HAP-1 (cell line): ENCODE measurements around the gene AGFG1.
"Not testable (repeated sequence)": the region's sequence is repeated elsewhere in the genome, so short reads cannot be mapped to it uniquely, and the experiment has no call there.

Experiments used
- DNase-seq, 2 experiments: peaks; one replicate each; pipeline ENCODE4 v3.0.0-alpha.2; 2016 to 2020; ENCODE audit warnings: low spot score in 2 of 2
- H3K27me3 ChIP-seq: fragments of 250-450 bp; sonication (Bioruptor Pico); 2 replicates; pipeline ENCODE4 v1.5.1; 2020; ENCODE audit warnings: low read depth, mild to moderate bottlenecking, moderate library complexity
- H3K36me3 ChIP-seq: fragments of 250-450 bp; sonication (Bioruptor Pico); replicated peaks from 2 replicates; pipeline ENCODE4 v1.5.1; 2020; ENCODE audit warnings: mild to moderate bottlenecking
- H3K4me1 ChIP-seq: fragments of 250-450 bp; sonication (Bioruptor Pico); 2 replicates; pipeline ENCODE4 v1.5.1; 2020; ENCODE audit warnings: mild to moderate bottlenecking
- H3K4me3 ChIP-seq: fragments of 250-450 bp; sonication (Bioruptor Pico); 2 replicates; pipeline ENCODE4 v1.5.1; 2020; ENCODE audit warnings: mild to moderate bottlenecking, moderate library complexity
- H3K9me3 ChIP-seq: fragments of 250-450 bp; sonication (Bioruptor Pico); 2 replicates; pipeline ENCODE4 v1.5.1; 2020; ENCODE audit warnings: mild to moderate bottlenecking, moderate library complexity
- in situ Hi-C: fragments of 300-500 bp; cut with MboI; formaldehyde crosslinking; loops from 3 replicates; pipeline ENCODE4 v1.14.3; 2020; ENCODE audit warnings: low sequenced_read_pairs, inconsistent platforms, mixed read lengths

Gene AGFG1

DNA sequence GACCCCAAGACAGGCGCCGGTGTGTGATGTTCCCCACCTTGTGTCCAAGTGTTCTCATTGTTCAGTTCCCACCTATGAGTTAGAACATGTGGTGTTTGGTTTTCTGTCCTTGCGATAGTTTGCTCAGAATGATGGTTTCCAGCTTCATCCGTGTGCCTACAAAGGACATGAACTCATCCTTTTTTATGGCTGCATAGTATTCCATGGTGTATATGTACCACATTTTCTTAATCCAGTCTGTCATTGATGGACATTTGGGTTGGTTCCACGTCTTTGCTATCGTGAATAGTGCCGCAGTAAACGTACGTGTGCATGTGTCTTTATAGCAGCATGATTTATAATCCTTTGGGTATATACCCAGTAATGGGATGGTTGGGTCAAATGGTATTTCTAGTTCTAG, 68.4 kb downstream of the AGFG1 start:
- DNase-seq, in situ Hi-C loops, H3K9me3 ChIP-seq, H3K4me3 ChIP-seq, H3K27me3 ChIP-seq, H3K4me1 ChIP-seq: not testable (repeated sequence)
- peaks cover 42% of the 10 kb centered on the region for H3K36me3 ChIP-seq

DNA sequence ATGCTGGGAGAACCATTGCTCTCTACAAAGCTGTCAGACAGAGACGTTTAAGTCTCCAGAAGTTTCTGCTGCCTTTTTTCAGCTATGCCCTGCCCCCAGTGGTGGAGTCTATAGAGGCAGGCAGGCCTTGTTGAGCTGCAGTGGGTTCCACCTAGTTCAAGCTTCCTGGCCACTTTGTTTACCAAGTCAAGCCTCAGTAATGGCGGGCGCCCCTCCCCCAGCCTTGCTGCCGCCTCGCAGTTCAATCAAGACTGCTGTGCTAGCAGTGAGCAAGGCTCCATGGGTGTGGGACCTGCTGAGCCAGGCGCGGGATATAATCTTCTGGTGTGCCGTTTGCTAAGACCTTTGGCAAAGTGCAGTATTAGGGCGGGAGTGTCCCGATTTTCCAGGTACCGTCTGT, 74.0 kb downstream of the AGFG1 start:
- Histone ChIP-seq H3K9me3 (no peaks in the 10 kb centered on the region), H3K4me3 (no peak overlapping the region), H3K36me3 (peaks cover 6% of the 10 kb centered on the region), H3K4me1 (0 out of 2 replicates have a peak, but pooled peaks cover 2% of the 10 kb centered on the region), H3K27me3 (no peaks in the 10 kb centered on the region)
- DNase-seq: peak in 1 of 2 experiments; percentile 53
- in situ Hi-C loops: no loop called here

DNA sequence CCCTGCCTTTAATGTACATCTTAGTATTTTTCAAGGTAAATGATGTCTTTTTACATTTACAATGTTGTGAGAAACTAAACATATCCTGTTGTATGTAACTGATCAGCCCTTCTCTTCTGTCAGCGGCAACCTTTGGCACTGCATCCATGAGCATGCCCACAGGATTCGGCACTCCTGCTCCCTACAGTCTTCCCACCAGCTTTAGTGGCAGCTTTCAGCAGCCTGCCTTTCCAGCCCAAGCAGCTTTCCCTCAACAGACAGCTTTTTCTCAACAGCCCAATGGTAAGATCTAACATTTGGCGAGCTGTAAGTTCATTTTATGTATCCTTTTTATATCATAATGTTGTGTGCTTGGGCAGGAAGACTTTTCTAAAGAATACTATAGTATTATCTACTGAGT, 79.9 kb downstream of the AGFG1 start:
- Histone ChIP-seq H3K4me1 (0 out of 2 replicates have a peak, but pooled peaks cover 2% of the 10 kb centered on the region), H3K9me3 (no peaks in the 10 kb centered on the region), H3K27me3 (no peaks in the 10 kb centered on the region), H3K36me3 (peaks cover 10% of the 10 kb centered on the region), H3K4me3 (no peak overlapping the region)
- DNase-seq: no peak
- in situ Hi-C loops: no loop called here

- no peaks in the 10 kb centered on the region for H3K27me3 ChIP-seq
- no peak for DNase-seq
- in situ Hi-C loops: no loop called here
- 0 out of 2 replicates have a peak, but pooled peaks cover 3% of the 10 kb centered on the region for H3K36me3 ChIP-seq
- no peaks in the 10 kb centered on the region for H3K4me1 ChIP-seq
- no peaks in the 10 kb centered on the region for H3K9me3 ChIP-seq
- H3K4me3 ChIP-seq: no peak overlapping the region
Observed at GRCh38 chr2:227562581-227562980, 90.6 kb downstream of the AGFG1 start.

GRCh38 chr2:227565080-227565479, 93.1 kb downstream of the AGFG1 start:
- in situ Hi-C loops: no loop called here
- H3K4me1 ChIP-seq: no peaks in the 10 kb centered on the region
- H3K36me3 ChIP-seq: no peaks in the 10 kb centered on the region

GRCh38 chr2:227566012-227566411, 94.1 kb downstream of the AGFG1 start:
- Histone ChIP-seq H3K4me1 (no peaks in the 10 kb centered on the region), H3K4me3 (no peak overlapping the region), H3K27me3 (no peaks in the 10 kb centered on the region), H3K9me3 (no peaks in the 10 kb centered on the region), H3K36me3 (no peaks in the 10 kb centered on the region)
- DNase-seq: no peak
- in situ Hi-C loops: no loop called here

More at GRCh38 chr2:227565080-227565479, 93.1 kb downstream of the AGFG1 start:
- no peak for DNase-seq
- Histone ChIP-seq H3K9me3 (no peaks in the 10 kb centered on the region), H3K4me3 (no peak overlapping the region), H3K27me3 (no peaks in the 10 kb centered on the region)

- H3K36me3 ChIP-seq: no peaks in the 10 kb centered on the region
- in situ Hi-C loops: no loop called here
- H3K4me3 ChIP-seq: no peak overlapping the region
- no peaks in the 10 kb centered on the region for H3K4me1 ChIP-seq
- DNase-seq: no peak
- H3K9me3 ChIP-seq: no peaks in the 10 kb centered on the region
- no peaks in the 10 kb centered on the region for H3K27me3 ChIP-seq
Observed at GRCh38 chr2:227568852-227569169, 96.9 kb downstream of the AGFG1 start.

DNA sequence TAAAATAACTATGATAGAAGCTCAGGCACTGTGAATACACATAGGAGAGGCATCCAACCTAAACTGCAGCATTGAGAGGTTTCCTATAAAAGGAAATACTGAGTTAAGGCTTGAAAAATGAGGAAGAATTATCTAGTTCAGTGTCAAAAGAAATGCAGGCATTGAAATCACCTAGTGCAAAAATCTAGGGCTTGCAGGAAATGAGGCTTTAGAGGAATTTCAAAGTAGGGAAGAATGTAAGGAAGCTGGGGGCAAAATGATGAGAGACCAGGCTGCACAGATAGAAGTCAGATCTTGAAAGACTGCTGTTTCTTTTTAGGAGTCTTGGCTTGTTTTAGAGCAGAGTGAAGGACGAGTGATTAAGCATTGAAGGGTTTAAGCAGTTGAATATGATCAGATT, 98.7 kb downstream of the AGFG1 start:
- H3K27me3 ChIP-seq: no peaks in the 10 kb centered on the region
- DNase-seq: no peak
- H3K4me1 ChIP-seq: no peaks in the 10 kb centered on the region
- no peaks in the 10 kb centered on the region for H3K36me3 ChIP-seq
- in situ Hi-C loops: no loop called here
- no peaks in the 10 kb centered on the region for H3K9me3 ChIP-seq
- H3K4me3 ChIP-seq: no peak overlapping the region

GRCh38 chr2:227576110-227576509, 104.2 kb downstream of the AGFG1 start:
- Histone ChIP-seq H3K9me3 (no peaks in the 10 kb centered on the region), H3K4me1 (no peaks in the 10 kb centered on the region), H3K36me3 (no peaks in the 10 kb centered on the region), H3K27me3 (no peaks in the 10 kb centered on the region), H3K4me3 (no peak overlapping the region)
- in situ Hi-C loops: no loop called here
- DNase-seq: no peak

DNA sequence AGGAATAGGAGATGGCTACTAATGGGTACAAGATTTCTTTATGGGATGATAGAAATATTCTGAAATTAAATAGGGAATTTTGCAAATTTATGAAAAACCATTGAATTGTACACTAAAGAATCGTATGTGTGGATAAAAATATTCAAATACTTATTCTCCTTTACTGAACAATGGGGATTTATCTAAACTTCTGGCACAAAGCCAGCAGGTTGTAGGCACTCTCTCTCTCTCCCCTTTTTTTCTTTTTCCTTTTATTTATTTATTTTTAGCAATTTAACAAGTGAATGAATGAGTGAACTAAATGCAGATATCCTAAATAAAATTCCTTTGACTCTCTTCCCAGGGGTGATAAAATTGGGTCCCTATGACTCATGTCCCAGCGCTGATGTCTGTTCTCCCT, 104.9 kb downstream of the AGFG1 start:
- no peak overlapping the region for H3K4me3 ChIP-seq
- H3K4me1 ChIP-seq: no peaks in the 10 kb centered on the region
- no peak for DNase-seq
- in situ Hi-C loops: no loop called here
- no peaks in the 10 kb centered on the region for H3K27me3 ChIP-seq
- H3K9me3 ChIP-seq: no peaks in the 10 kb centered on the region
- no peaks in the 10 kb centered on the region for H3K36me3 ChIP-seq

DNA sequence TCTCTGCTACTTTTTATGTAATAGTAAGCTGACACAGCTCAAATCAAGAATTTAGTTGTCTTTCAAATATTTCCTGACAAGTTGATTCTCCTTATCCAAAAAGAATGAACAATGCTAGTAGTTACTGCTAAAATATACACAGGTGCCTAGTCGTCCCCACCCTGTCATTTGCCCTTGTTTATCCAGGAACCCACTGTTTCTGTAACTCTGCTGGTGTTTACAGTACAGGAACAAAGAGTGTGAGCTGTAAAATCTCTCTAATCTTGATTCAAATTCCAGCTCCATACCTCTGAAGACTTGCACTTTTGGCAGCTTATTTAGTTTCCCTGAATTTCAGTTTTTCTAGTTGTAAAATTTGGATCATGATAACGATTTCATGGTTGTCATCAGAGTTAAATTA, 105.6 kb downstream of the AGFG1 start:
- H3K4me1 ChIP-seq: no peaks in the 10 kb centered on the region
- peaks cover 3% of the 10 kb centered on the region; the same call in 1 of the 2 replicates for H3K9me3 ChIP-seq
- in situ Hi-C loops: no loop called here
- no peak overlapping the region for H3K4me3 ChIP-seq
- no peaks in the 10 kb centered on the region for H3K27me3 ChIP-seq
- DNase-seq: no peak
- no peaks in the 10 kb centered on the region for H3K36me3 ChIP-seq

GRCh38 chr2:227578642-227579041, 106.7 kb downstream of the AGFG1 start:
- no peaks in the 10 kb centered on the region for H3K27me3 ChIP-seq
- no peaks in the 10 kb centered on the region for H3K4me1 ChIP-seq
- peaks cover 3% of the 10 kb centered on the region; the same call in 1 of the 2 replicates for H3K9me3 ChIP-seq
- no peak overlapping the region for H3K4me3 ChIP-seq
- no peak for DNase-seq
- no peaks in the 10 kb centered on the region for H3K36me3 ChIP-seq
- in situ Hi-C loops: no loop called here

GRCh38 chr2:227579791-227580190, 107.8 kb downstream of the AGFG1 start:
- DNase-seq: no peak
- H3K4me3 ChIP-seq: no peak overlapping the region
- no peaks in the 10 kb centered on the region for H3K4me1 ChIP-seq
- no peaks in the 10 kb centered on the region for H3K27me3 ChIP-seq
- no peaks in the 10 kb centered on the region for H3K36me3 ChIP-seq
- in situ Hi-C loops: no loop called here
- H3K9me3 ChIP-seq: peaks cover 3% of the 10 kb centered on the region; the same call in 1 of the 2 replicates

DNA sequence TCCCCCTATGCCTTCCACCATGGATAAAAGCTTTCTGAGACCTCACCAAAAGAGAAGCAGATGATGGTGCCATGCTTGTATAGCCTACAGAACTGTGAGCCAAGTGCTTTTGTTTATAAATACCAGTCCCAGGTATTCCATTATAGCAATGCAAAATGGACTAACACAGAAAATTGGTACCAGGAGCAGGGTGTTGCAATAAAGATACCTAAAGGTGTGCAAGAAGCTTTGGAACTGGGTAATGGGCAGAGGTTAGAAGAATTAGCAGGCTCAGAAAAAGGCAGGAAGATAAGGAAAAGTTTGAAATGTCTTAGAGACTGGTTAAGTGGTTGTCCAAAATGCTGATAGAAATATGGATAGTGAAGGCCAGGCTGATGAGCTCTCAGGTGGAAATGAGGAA, 110.4 kb downstream of the AGFG1 start:
- in situ Hi-C loops: no loop called here
- DNase-seq: no peak
- H3K36me3 ChIP-seq: no peaks in the 10 kb centered on the region
- H3K4me3 ChIP-seq: no peak overlapping the region
- H3K4me1 ChIP-seq: no peaks in the 10 kb centered on the region
- H3K27me3 ChIP-seq: no peaks in the 10 kb centered on the region; the same call in 1 of the 2 replicates
- peaks cover 3% of the 10 kb centered on the region; the same call in 1 of the 2 replicates for H3K9me3 ChIP-seq

GRCh38 chr2:227592694-227593387, 120.9 kb downstream of the AGFG1 start:
- H3K9me3 ChIP-seq: no peaks in the 10 kb centered on the region
- no peak overlapping the region for H3K4me3 ChIP-seq
- in situ Hi-C loops: no loop called here
- H3K4me1 ChIP-seq: no peaks in the 10 kb centered on the region
- no peaks in the 10 kb centered on the region; the same call in 1 of the 2 replicates for H3K27me3 ChIP-seq
- H3K36me3 ChIP-seq: no peaks in the 10 kb centered on the region
- DNase-seq: no peak
